HG02763 (cell line): Measurements from ENCODE around the gene PKDREJ.
"Not testable (repeated sequence)": the region's sequence is repeated elsewhere in the genome, so short reads cannot be mapped to it uniquely, and the experiment has no call there.

Source experiments
- ATAC-seq: cut with Tn5 transposase; IDR thresholded peaks from one replicate; pipeline ENCODE4 v1.9.1; 2021; ENCODE audit warnings: mild to moderate bottlenecking, moderate library complexity; ENCODE audit not compliant: unreplicated experiment

PKDREJ gene

DNA sequence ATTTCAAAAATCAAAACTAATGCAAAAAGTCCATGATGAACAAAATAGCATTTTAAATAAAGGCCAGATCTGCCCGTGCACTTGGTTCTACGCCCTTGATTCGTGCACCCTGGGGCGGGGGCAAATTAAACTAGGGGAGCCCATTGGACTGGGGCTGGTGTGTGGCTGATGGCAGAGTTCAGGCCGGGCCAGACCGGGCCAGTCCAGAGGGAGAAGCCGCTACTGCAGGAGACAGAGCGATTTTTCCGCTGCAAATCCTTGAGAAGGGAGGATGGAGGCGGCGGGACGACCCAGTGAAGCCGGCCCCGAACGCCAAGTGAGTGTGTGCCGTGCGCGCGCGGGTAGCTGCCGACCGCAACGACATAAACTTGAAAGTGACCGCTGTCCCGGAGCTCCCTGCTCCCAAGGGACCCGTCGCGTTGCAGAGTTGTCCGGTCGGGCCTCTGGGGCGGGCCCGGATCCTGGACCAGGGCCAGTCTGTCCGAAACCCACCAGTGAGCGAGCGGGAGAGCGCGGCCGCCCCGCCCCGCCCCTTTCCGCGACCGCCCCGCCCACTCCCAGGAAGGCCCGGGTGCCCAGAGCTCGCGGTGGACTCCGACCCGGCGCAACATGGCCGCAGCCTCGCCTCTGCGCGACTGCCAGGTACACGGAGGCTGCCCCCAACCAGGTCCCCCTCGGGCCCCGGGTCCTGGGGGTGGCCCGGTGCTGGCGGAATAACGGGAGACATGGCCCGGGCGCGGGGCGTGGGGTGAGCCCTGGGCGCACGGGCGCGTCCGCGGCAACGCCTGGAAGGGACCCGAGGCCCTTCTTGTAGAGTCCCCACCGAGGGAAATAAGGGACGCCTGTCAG, 4.5 kb upstream of the PKDREJ start, which contains the start of gene TTC38:
Gene TTC38, plus strand, starts transcription at position 578 of the 849 bp plus-strand sequence. Its CDS starts 32 bp downstream, at position 610.
- peak; percentile 75 for ATAC-seq

GRCh38 chr22:46265627-46266026, 2.5 kb upstream of the PKDREJ start:
- ATAC-seq = not testable (repeated sequence)

GRCh38 chr22:46264520-46264919, 1.4 kb upstream of the PKDREJ start:
- ATAC-seq = not testable (repeated sequence)

DNA sequence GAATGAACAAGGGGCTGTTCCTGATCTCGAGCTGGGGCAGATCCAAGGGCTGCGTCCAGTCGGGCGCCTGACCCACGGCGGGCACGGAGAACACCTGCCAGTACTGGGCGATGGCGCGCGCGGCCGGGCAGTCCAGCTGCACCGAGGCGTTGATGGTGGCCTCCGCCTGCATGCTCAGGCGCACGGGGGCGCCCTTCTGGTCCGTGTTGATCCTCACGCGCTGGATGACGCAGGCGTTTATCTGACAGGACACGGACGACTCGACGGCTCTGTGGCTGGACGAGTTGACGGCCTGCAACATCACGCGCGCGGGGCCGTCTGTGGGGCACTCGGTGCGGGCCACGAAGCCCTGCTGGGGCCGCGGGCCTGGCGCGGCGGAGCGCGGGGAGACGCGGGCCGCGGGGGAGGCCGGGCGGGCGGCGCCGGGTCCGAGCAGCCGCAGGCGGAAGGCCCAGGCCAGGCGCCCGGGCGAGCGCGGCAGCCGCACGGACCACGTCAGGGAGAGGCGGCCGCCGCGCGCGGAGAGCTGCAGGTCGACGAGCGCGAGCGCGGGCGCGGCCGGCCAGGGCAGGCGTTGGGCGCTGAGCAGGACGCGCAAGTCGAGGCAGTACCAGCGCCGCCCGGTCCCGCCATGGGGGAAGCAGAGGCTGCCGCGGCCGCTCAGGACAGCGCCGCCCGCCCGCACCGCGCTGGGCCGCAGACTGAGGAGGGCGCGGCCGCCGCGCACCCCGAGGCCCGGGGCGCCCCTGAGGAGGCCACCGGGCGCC, 511 bp downstream of the PKDREJ start:
- no peak for ATAC-seq

- no peak for ATAC-seq
Observed at GRCh38 chr22:46260038-46260437, 3.1 kb downstream of the PKDREJ start.

GRCh38 chr22:46259374-46259773, 3.8 kb downstream of the PKDREJ start:
- ATAC-seq = no peak

DNA sequence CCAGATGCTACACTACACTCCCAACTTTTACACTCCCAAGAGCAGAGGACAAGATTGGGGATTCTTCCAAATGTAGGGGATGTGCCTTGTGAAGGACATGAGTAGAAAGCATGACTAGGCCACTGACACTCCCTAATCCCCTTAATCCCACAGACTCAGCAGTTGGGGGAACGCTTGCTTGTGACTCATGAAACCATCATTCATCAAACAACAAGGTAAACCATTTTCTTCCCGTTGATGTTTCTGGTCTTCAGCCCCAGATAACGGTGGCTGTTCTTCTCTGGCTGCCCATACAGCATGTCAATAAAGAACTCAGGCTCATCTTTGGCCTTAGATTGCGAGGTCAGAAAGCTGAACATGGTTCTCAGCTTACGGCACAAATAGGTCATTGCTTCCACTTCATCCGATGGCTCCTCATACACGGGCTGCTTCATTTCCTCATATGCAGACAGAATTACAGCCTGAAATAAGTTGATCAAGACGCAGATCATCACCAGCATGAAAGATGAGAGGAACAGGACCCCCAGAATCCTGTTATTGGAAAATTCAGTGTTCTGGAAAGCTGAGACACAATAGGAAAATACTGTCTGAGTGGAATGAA, 6.7 kb downstream of the PKDREJ start:
- no peak for ATAC-seq

DNA sequence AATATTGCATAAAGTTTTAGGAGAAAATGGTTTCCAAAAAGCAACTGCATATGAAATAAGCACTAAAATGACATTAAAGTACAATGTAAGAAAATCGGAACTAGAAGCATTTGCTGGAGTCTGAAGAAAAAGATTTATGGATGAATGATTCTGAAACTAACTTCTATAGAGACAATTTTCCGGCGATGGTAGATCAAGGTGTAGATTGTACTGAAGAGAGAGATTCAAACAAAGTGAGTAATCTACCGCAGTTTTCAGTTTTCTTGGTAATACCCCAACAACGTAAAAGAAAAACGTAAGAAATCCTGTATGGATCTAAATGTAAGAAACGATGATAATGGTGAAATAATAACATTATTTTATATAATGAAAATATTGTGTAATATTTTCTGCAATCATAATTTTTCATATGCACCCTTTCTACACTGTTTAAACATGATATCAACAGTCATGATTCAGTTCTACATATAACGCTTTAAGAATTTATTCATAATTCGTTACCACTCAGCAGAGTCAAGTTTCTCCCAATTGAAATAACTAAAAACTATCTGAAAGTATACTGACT, 11.2 kb downstream of the PKDREJ start:
- ATAC-seq = no peak

- ATAC-seq = no peak
Observed at GRCh38 chr22:46251266-46251665, 11.9 kb downstream of the PKDREJ start.

DNA sequence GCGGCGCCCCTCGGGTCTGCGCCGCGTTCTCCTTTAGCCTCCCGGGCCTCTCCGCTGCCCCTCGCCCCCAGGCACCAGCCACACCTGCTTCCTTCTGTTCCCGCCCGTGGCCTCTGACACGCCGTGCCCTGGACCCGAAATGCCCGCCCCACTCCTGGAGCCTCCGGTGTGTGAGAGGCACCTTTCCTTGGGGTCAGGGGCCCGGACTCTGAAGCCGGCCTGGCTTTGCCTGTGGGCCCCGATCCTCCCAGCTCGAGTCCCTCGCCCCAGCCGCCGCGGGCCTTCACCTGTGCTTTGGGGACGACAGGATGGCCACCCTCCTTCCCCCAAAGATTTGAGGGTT, 12.4 kb downstream of the PKDREJ start:
- no peak for ATAC-seq

DNA sequence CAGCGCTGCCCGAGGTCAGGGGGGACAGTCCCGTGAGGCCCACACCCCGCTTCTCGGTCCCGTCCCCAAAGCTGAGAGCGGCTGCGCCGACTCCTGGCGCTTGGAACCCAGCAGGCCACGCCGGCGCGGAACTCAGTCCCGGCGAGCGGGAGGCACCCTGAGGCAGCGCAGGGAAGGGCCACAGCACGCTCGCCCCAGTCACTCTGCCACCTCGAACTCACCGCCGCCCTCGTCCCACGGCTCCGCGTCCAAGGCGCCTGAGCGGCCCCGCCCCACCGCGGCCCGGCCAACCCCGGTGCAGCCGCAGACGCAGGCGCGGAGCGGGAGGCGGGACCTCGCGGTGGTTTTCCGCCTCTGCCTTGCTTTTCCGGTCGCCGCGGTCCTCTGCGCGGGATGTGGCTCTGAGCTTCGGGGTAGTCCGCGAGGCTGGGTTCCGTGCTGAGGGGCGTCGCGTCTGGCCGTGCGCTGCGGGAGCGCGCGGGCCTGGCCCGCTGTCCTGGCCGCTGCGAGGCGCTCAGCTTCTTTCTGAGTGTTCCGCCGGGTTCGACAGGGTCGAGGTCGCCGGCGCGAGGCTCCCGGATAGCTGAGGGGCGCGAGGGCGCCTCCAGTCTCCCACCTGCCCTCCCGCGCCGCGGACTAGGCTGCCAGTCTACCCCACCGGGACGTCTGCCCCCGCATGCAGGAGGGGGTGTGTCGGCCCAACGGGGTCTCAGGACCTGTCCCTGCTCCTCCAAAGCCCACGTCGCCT, 12.9 kb downstream of the PKDREJ start, which contains the start of gene CDPF1:
Gene CDPF1, minus strand, starts transcription at position 259 of the 748 bp plus-strand sequence. CDS start 2,009 bp downstream, outside the sequence.
- peak; percentile 85 for ATAC-seq

GRCh38 chr22:46247443-46247975, 15.6 kb downstream of the PKDREJ start:
- ATAC-seq = no peak

GRCh38 chr22:46246178-46246577, 17.0 kb downstream of the PKDREJ start:
- no peak for ATAC-seq

DNA sequence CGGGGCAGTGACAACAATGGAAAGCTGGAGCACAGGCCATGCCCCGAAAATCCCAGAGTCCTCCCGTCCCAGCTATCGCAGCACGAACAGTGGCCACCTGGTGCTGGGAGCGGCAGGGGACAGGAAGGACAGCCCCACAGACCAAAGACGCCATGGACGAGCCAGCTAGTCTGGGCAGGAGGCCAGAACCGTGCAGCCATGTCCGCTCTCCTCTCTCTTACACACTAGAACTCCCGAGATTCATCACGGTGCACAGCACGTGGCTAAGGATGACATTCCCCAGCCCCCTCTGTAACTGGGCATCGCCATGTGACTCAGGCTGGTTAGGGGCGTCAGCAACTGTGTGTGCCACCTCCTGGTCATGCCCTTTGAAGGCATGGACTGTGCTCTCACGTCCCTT, 17.6 kb downstream of the PKDREJ start:
- no peak for ATAC-seq

DNA sequence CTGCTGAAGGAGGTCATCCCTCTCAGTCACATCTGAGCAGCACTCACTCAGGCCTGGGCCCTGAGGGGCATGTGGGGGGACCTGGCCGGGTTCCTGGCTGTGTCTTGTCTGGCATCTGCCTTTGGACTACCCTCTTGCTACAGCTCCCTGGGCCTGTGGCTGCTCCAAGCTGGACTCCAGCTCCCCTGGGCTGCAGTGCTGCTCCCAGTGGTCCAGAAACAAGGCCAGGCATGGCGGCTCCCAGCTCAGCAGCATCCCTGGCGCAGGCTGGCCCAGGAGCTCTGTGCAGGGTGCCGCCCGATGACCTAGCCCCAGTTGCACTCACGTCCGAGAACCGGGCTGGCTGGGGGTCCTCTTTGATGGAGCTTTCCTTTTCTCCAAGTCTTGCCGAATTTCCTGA, 18.4 kb downstream of the PKDREJ start:
- no peak for ATAC-seq

GRCh38 chr22:46242076-46242475, 21.1 kb downstream of the PKDREJ start:
- no peak for ATAC-seq

- ATAC-seq = no peak
Observed at GRCh38 chr22:46241396-46242007, 21.6 kb downstream of the PKDREJ start.

DNA sequence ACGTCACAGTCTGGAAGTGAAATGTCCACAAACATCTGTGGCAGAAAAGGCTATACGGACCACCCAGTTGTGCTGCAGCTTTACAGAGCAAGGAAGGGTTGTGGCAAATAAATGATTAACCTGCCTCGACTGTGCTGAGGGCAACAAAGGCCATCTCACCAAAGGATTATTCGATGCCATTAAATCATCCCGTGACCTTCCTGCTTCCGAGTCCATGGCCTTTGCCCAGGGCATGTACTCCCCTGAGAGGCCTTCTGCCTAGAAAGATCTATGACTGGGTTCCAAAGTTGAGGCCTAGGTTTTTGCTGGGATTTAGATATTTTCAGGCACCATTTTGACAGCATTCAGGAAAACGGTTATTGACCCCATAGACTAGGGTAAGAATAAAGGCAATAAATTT, 22.2 kb downstream of the PKDREJ start:
- no peak for ATAC-seq

- ATAC-seq = no peak
Observed at GRCh38 chr22:46240506-46240905, 22.6 kb downstream of the PKDREJ start.

GRCh38 chr22:46240073-46240472, 23.1 kb downstream of the PKDREJ start:
- no peak for ATAC-seq
